OCI-LY1 (cell line): Measurements from ENCODE around the gene DEPDC1B.
"Not testable (repeated sequence)": the region's sequence is repeated elsewhere in the genome, so short reads cannot be mapped to it uniquely, and the experiment has no call there.

Experiments used
- H2AFZ ChIP-seq: fragments of 200-600 bp; sonication (generic), shearing (Covaris generic); 2 replicates; pipeline ENCODE4 v1.6.0; 2014; ENCODE audit warnings: antibody characterized with exemption, mild to moderate bottlenecking, low read length
- H3F3A ChIP-seq: fragments of 200-600 bp; sonication (generic), shearing (Covaris generic); 2 replicates; pipeline ENCODE4 v1.6.0; 2014; ENCODE audit warnings: mild to moderate bottlenecking, antibody characterized with exemption, low read length, moderate library complexity; ENCODE audit not compliant: insufficient read depth
- H3K27ac ChIP-seq: fragments of 200-600 bp; sonication (generic); 2 replicates; pipeline ENCODE4 v1.5.1; 2014; ENCODE audit warnings: low read length, mixed run types, mild to moderate bottlenecking, low read depth; ENCODE audit not compliant: poor library complexity, severe bottlenecking
- H3K27me3 ChIP-seq: fragments of 200-600 bp; sonication (generic); 2 replicates; pipeline ENCODE4 v1.6.0; 2014; ENCODE audit warnings: antibody characterized with exemption, mild to moderate bottlenecking, low read length, moderate library complexity; ENCODE audit not compliant: insufficient read depth
- H3K36me3 ChIP-seq: fragments of 200-600 bp; sonication (generic); 2 replicates; pipeline ENCODE4 v1.6.1; 2014; ENCODE audit warnings: mild to moderate bottlenecking, antibody characterized with exemption, low read length, moderate library complexity, mixed read lengths; ENCODE audit not compliant: insufficient read depth
- H3K4me1 ChIP-seq: fragments of 200-600 bp; sonication (generic); 2 replicates; pipeline ENCODE4 v1.5.1; 2014; ENCODE audit warnings: mild to moderate bottlenecking, low read length, moderate library complexity; ENCODE audit not compliant: insufficient read depth, severe bottlenecking
- H3K4me2 ChIP-seq: fragments of 200-600 bp; sonication (generic), shearing (Covaris generic); 2 replicates; pipeline ENCODE4 v1.6.1; 2014; ENCODE audit warnings: low read length
- H3K4me3 ChIP-seq: fragments of 200-600 bp; sonication (generic); 2 replicates; pipeline ENCODE4 v1.5.1; 2014; ENCODE audit warnings: low read length, low read depth, mild to moderate bottlenecking, mixed read lengths; ENCODE audit not compliant: poor library complexity, severe bottlenecking
- H3K79me2 ChIP-seq: fragments of 200-600 bp; shearing (Covaris generic); 2 replicates; pipeline ENCODE4 v1.6.1; 2016; ENCODE audit warnings: mixed run types, low read length, mixed read lengths; ENCODE audit not compliant: insufficient read depth
- H3K9ac ChIP-seq: fragments of 200-600 bp; sonication (generic), shearing (Covaris generic); 2 replicates; pipeline ENCODE4 v1.6.1; 2014; ENCODE audit warnings: mild to moderate bottlenecking, low read length, mixed read lengths
- H3K9me2 ChIP-seq: fragments of 200-600 bp; sonication (generic), shearing (Covaris generic); 2 replicates; pipeline ENCODE4 v1.6.1; 2014; ENCODE audit warnings: low read depth, mild to moderate bottlenecking, low read length, mixed read lengths
- H3K9me3 ChIP-seq: fragments of 200-600 bp; shearing (Covaris generic); 2 replicates; pipeline ENCODE4 v1.6.1; 2014; ENCODE audit warnings: low read length, mixed read lengths
- H4K20me1 ChIP-seq: fragments of 200-600 bp; sonication (generic), shearing (Covaris generic); 2 replicates; pipeline ENCODE4 v1.6.0; 2016; ENCODE audit warnings: mild to moderate bottlenecking, low read length; ENCODE audit not compliant: insufficient read depth
- CTCF ChIP-seq: fragments of 200-600 bp; sonication (generic), shearing (Covaris generic); IDR thresholded peaks from 2 replicates; pipeline ENCODE4 v1.5.1; 2017; ENCODE audit warnings: mild to moderate bottlenecking, antibody characterized with exemption, low read length, moderate library complexity, mixed read lengths
- EZH2 ChIP-seq: fragments of 200-600 bp; sonication (generic), shearing (Covaris generic); IDR thresholded peaks from 2 replicates; pipeline ENCODE4 v1.8.0; 2017; ENCODE audit warnings: borderline replicate concordance, mixed run types, mild to moderate bottlenecking, antibody characterized with exemption, low read length, moderate library complexity, mixed read lengths

The DEPDC1B gene

GRCh38 chr5:60630179-60630578 is 69.8 kb downstream of the DEPDC1B start:
- Histone ChIP-seq H3K27ac (no peak overlapping the region), H3K4me3 (no peak overlapping the region), H3F3A (no peaks in the 10 kb centered on the region), H2AFZ (no peak overlapping the region), H3K36me3 (peaks cover 48% of the 10 kb centered on the region), H3K27me3 (no peaks in the 10 kb centered on the region), H3K9me3 (no peaks in the 10 kb centered on the region), H3K4me1 (no peaks in the 10 kb centered on the region), H3K9ac (no peak overlapping the region), H3K79me2 (no peaks in the 10 kb centered on the region), H3K4me2 (no peak overlapping the region), H3K9me2 (no peaks in the 10 kb centered on the region), H4K20me1 (no peaks in the 10 kb centered on the region)
- TF ChIP-seq CTCF (no peak), EZH2 (no peak)

DNA sequence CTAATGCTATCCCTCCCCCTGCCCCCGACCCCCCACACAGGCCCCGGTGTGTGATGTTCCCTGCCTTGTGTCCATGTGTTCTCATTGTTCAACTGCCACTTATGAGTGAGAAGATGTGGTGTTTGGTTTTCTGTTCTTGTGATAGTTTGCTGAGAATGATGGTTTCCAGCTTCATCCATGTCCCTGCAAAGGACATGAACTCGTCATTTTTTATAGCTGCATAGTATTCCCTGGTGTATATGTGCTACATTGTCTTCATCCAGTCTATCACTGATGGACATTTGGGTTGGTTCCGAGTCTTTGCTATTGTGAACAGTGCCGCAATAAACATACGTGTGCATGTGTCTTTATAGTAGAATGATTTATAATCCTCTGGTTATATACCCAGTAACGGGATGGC is 75.1 kb downstream of the DEPDC1B start:
- not testable (repeated sequence) for H3K4me2 ChIP-seq, H3K27ac ChIP-seq, H3K27me3 ChIP-seq, H3K9me3 ChIP-seq, H3K9ac ChIP-seq, H3K9me2 ChIP-seq, H3K4me1 ChIP-seq, H2AFZ ChIP-seq, H3K4me3 ChIP-seq, H3F3A ChIP-seq, H4K20me1 ChIP-seq, H3K79me2 ChIP-seq
- H3K36me3 ChIP-seq, result peaks cover 15% of the 10 kb centered on the region

GRCh38 chr5:60620752-60621151 is 79.2 kb downstream of the DEPDC1B start:
- H3F3A ChIP-seq, H3K9me3 ChIP-seq, H3K4me1 ChIP-seq, H3K79me2 ChIP-seq, H3K36me3 ChIP-seq, H4K20me1 ChIP-seq, H3K4me3 ChIP-seq, H3K27me3 ChIP-seq, H3K4me2 ChIP-seq, H3K27ac ChIP-seq, H2AFZ ChIP-seq, H3K9me2 ChIP-seq, H3K9ac ChIP-seq: not testable (repeated sequence)

DNA sequence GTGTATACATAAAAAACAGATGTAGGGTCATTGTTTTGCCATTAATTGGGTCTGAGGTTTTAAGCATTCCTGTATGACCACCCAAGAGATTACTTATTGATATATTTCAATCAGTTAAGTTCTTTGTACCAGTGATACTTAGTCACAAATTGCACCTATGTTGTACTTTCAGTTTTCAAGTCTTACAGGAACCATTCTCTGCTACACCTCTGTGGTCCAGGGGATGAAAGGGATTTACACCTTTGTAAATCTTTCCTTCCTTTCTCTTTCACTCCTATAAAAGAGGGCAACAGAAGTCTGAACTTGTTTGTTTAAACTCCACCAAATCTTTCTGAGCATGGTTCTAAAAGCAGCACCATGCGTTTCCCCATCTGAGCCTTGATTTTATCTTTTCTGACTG is 86.1 kb downstream of the DEPDC1B start:
- H3F3A ChIP-seq, result no peaks in the 10 kb centered on the region
- no peak overlapping the region for H2AFZ ChIP-seq
- no peaks in the 10 kb centered on the region for H4K20me1 ChIP-seq
- no peaks in the 10 kb centered on the region for H3K9me2 ChIP-seq
- H3K79me2 ChIP-seq, result no peaks in the 10 kb centered on the region
- no peaks in the 10 kb centered on the region for H3K36me3 ChIP-seq
- H3K9me3 ChIP-seq, result no peaks in the 10 kb centered on the region
- H3K4me2 ChIP-seq, result no peak overlapping the region
- TF ChIP-seq CTCF, result no peak
- TF ChIP-seq EZH2, result no peak
- H3K27ac ChIP-seq, result no peak overlapping the region
- no peak overlapping the region for H3K9ac ChIP-seq
- no peaks in the 10 kb centered on the region for H3K27me3 ChIP-seq
- no peak overlapping the region for H3K4me3 ChIP-seq
- H3K4me1 ChIP-seq, result no peaks in the 10 kb centered on the region
